Measurements from ENCODE around the gene DVL2. TPM values are rescaled to one million over a fixed set of nuclear protein-coding genes. Genes with fewer than 3 reads are reported as not detected.

The DVL2 gene
- total and polyA plus RNA-seq, 4 donors = 3.4 to 24.5 (median 11.3) TPM

- Histone ChIP-seq H3K27me3 (ENCODE audit: control insufficient read depth in 4 of 4, insufficient read depth in 4 of 4, low read length in 3 of 4) (no peaks in the 10 kb centered on the region), H3K36me3 (ENCODE audit: control insufficient read depth in 4 of 4, insufficient read depth in 3 of 4, low read depth in 1 of 4, low read length in 3 of 4) (no peaks in the 10 kb centered on the region), H3K9ac (ENCODE audit: low read depth in 1 of 2, low read length in 2 of 2) (no peak overlapping the region), H3K27ac (ENCODE audit: low read depth in 1 of 2, low read length in 2 of 2) (no peak overlapping the region), H3K4me3 (ENCODE audit: low read depth in 1 of 3, low read length in 3 of 3) (peak overlapping the region in 2 of 3 donors; percentile 25 to 44), H3K4me1 (ENCODE audit: control insufficient read depth in 4 of 4, insufficient read depth in 4 of 4, low read length in 3 of 4) (peaks cover 9 to 19% (median 13%) of the 10 kb centered on the region in 4 donors), H3K9me3 (ENCODE audit: control insufficient read depth in 4 of 4, low read length in 3 of 4) (no peaks in the 10 kb centered on the region)
- DNase-seq (ENCODE audit: low spot score) = peak; percentile 71
- WGBS = 20% methylated on average over 43 of the region's 43 CpGs
- peak; percentile 36 for TF ChIP-seq NR2F2 (IDR thresholded peaks at IDR 0.05)
- TF ChIP-seq JUND (IDR thresholded peaks at IDR 0.05) = no peak
- no peak for TF ChIP-seq MAX (IDR thresholded peaks at IDR 0.05)
- TF ChIP-seq RXRA (IDR thresholded peaks at IDR 0.05) = peak in 1 of 2 donors; percentile 25
These were observed 47.8 kb upstream of the DVL2 start for GRCh38 chr17:7281953-7282751.

GRCh38 chr17:7281074-7281952, 47.0 kb upstream of the DVL2 start, which contains the start of gene SLC2A4:
Gene SLC2A4, plus strand, starts transcription at chr17:7281718. Its CDS starts 217 bp downstream, at chr17:7281935.
- peak; percentile 98 for DNase-seq (ENCODE audit: low spot score)
- Histone ChIP-seq H3K9ac (ENCODE audit: low read depth in 1 of 2, low read length in 2 of 2) (peak within 1 kb of the TSS; percentile 1 to 17), H3K4me1 (ENCODE audit: control insufficient read depth in 4 of 4, insufficient read depth in 4 of 4, low read length in 3 of 4) (peaks cover 9 to 19% (median 13%) of the 10 kb centered on the region in 4 donors), H3K27me3 (ENCODE audit: control insufficient read depth in 4 of 4, insufficient read depth in 4 of 4, low read length in 3 of 4) (no peaks in the 10 kb centered on the region), H3K4me3 (ENCODE audit: low read depth in 1 of 3, low read length in 3 of 3) (peak within 1 kb of the TSS; percentile 25 to 50 (median 44)), H3K27ac (ENCODE audit: low read depth in 1 of 2, low read length in 2 of 2) (peak within 1 kb of the TSS; percentile 88 to 94), H3K36me3 (ENCODE audit: control insufficient read depth in 4 of 4, insufficient read depth in 3 of 4, low read depth in 1 of 4, low read length in 3 of 4) (no peaks in the 10 kb centered on the region), H3K9me3 (ENCODE audit: control insufficient read depth in 4 of 4, low read length in 3 of 4) (no peaks in the 10 kb centered on the region)
- whole genome bisulfite sequencing = under 1% methylated on average over 71 of the region's 71 CpGs
- TF ChIP-seq HNF4A (conservative IDR thresholded peaks at IDR 0.05) = peak in 1 of 2 donors; percentile 8
- peak; percentile 18 for TF ChIP-seq TAF1 (conservative IDR thresholded peaks at IDR 0.05)
- no peak for TF ChIP-seq HNF4G (IDR thresholded peaks at IDR 0.05)
- no peak for TF ChIP-seq REST (IDR thresholded peaks at IDR 0.05)
- no peak for TF ChIP-seq ZBTB33 (IDR thresholded peaks at IDR 0.05)
- TF ChIP-seq YY1 (IDR thresholded peaks at IDR 0.05) = no peak
- no peak for TF ChIP-seq JUND (IDR thresholded peaks at IDR 0.05)
- TF ChIP-seq SP1 (IDR thresholded peaks at IDR 0.05) = peak; percentile 78
- no peak for TF ChIP-seq FOXA2 (IDR thresholded peaks at IDR 0.05)
- TF ChIP-seq MAX (IDR thresholded peaks at IDR 0.05) = peak; percentile 93
- TF ChIP-seq RXRA (IDR thresholded peaks at IDR 0.05) = peak; percentile 63 to 69
- no peak for TF ChIP-seq FOXA1 (IDR thresholded peaks at IDR 0.05)
- TF ChIP-seq NR2F2 (IDR thresholded peaks at IDR 0.05) = no peak
- TF ChIP-seq GABPA (IDR thresholded peaks at IDR 0.05 in 1 of 2, conservative IDR thresholded peaks at IDR 0.05 in 1 of 2) = no peak
- TF ChIP-seq ATF3 (IDR thresholded peaks at IDR 0.05) = no peak
- peak; percentile 71 to 77 for TF ChIP-seq EGR1 (IDR thresholded peaks at IDR 0.05; ENCODE audit: low read depth in 2 of 2)
- peak in 1 of 2 donors; percentile 31 for TF ChIP-seq RAD21 (IDR thresholded peaks at IDR 0.05)
- TF ChIP-seq CTCF (IDR thresholded peaks at IDR 0.05; ENCODE audit: low read depth, low read length, missing input control) = no peak
